Measurements from ENCODE around the gene PAWR.

GRCh38 chr12:79661629-79662028 lies 29.1 kb downstream of the PAWR start:
- TF ChIP-seq CTCF (conservative IDR thresholded peaks at IDR 0.05; ENCODE audit: low read depth, low read length) (no peak), EZH2 (IDR thresholded peaks at IDR 0.05; ENCODE audit: borderline replicate concordance, low read depth, low read length, poor library complexity, severe bottlenecking) (no peak)

All from A673 (cell line).